HCT116 (cell line): ENCODE results near the gene REN.

Experiments
- ATF3 ChIP-seq: IDR thresholded peaks from 2 replicates; pipeline ENCODE4 v1.6.1; 2012
- CBX3 ChIP-seq: IDR thresholded peaks from 2 replicates; pipeline ENCODE4 v1.6.1; 2012; ENCODE audit warnings: low read depth
- EZH2 ChIP-seq: fragments of 200-600 bp; sonication (generic); IDR thresholded peaks from 2 replicates; pipeline ENCODE4 v1.6.1; 2017; ENCODE audit warnings: antibody characterized with exemption, mixed run types
- EZH2phosphoT487 ChIP-seq: fragments of 200-600 bp; IDR thresholded peaks from 2 replicates; pipeline ENCODE4 v1.6.1; 2018; ENCODE audit warnings: antibody characterized with exemption, borderline replicate concordance
- JUND ChIP-seq: IDR thresholded peaks from 2 replicates; pipeline ENCODE4 v1.6.1; 2012
- POLR2A ChIP-seq: IDR thresholded peaks from 2 replicates; pipeline ENCODE4 v1.7.0; 2011; ENCODE audit warnings: borderline replicate concordance; ENCODE audit not compliant: insufficient read depth, insufficient read length; ENCODE audit errors: extremely low read depth
- POLR2AphosphoS5 ChIP-seq: IDR thresholded peaks from 2 replicates; pipeline ENCODE4 v1.6.1; 2011; ENCODE audit warnings: mild to moderate bottlenecking, low read depth, low read length, moderate library complexity
- RAD21 ChIP-seq: IDR thresholded peaks from 2 replicates; pipeline ENCODE4 v1.6.1; 2012; ENCODE audit warnings: low read depth, mild to moderate bottlenecking
- SIN3A ChIP-seq: IDR thresholded peaks from 2 replicates; pipeline ENCODE4 v1.6.1; 2012; ENCODE audit warnings: low read depth
- SP1 ChIP-seq: IDR thresholded peaks from 2 replicates; pipeline ENCODE4 v1.6.1; 2012; ENCODE audit warnings: low read depth
- TF ChIP-seq, protein P1 (sequence below), 3 experiments: fragments of 200-600 bp in 1 of 3; sonication (generic) in 1 of 3; IDR thresholded peaks in 2 of 3; conservative IDR thresholded peaks in 1 of 3; 2 replicates each; pipeline ENCODE4 v1.5.1; 2012 to 2017; ENCODE audit warnings: low read depth in 2 of 3, low read length in 2 of 3, antibody characterized with exemption in 1 of 3, borderline replicate concordance in 1 of 3, control low read depth in 1 of 3, mild to moderate bottlenecking in 1 of 3, mixed read lengths in 1 of 3, mixed run types in 1 of 3, moderate library complexity in 1 of 3; ENCODE audit not compliant: insufficient read depth in 1 of 3

DNA sequence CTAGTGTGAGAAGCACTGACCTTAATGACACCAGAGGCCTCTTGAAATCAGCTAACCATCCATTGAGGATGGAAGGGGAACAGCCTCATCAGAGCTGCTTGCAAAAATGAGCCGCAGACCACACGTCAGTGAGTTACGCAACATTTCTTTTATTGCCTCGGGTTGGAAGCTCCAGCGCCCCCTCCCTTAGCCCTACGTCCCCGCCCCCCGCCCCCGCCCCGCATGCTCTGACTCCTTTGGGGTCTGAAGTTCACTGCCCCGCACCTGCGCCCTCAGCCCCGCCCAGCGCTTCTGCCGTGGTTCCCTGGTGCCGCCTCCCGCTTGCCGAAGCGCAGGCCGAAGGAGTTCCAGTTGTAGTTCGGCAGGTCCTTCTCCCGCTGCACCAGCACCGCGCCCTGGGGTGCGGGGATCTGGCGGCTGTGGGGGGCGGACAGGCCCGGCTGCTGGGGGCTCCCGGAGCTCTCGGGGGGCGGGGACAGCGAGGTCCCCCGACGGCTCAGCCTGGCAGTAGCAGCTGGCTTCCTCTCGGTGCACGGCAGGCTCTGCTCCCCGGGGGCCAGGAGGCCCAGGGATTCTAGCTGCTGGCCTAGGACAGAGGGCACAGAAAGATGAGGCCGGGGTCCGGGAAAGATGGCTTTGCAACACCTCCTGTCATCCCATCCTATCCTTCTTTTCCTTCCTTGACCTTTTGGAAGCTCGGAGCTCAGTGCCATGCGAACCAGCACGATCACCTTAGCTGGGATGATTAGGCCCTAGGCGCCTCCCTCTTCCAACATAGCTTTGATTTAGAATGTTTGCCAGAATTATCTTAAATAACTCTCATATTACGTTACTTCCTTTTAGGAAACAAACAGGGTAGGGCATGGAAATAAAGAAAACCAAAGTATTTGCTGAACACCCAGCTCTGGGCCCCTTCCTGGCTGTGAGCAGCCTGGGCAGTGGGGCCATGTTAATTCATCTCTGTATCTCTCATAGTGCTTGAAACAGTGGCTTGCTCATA, 24.4 kb upstream of the REN start:
- TF ChIP-seq, protein P1, sequence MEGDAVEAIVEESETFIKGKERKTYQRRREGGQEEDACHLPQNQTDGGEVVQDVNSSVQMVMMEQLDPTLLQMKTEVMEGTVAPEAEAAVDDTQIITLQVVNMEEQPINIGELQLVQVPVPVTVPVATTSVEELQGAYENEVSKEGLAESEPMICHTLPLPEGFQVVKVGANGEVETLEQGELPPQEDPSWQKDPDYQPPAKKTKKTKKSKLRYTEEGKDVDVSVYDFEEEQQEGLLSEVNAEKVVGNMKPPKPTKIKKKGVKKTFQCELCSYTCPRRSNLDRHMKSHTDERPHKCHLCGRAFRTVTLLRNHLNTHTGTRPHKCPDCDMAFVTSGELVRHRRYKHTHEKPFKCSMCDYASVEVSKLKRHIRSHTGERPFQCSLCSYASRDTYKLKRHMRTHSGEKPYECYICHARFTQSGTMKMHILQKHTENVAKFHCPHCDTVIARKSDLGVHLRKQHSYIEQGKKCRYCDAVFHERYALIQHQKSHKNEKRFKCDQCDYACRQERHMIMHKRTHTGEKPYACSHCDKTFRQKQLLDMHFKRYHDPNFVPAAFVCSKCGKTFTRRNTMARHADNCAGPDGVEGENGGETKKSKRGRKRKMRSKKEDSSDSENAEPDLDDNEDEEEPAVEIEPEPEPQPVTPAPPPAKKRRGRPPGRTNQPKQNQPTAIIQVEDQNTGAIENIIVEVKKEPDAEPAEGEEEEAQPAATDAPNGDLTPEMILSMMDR (IDR thresholded peaks at IDR 0.05 in 2 of 3, conservative IDR thresholded peaks at IDR 0.05 in 1 of 3; ENCODE audit: borderline replicate concordance in 1 of 3, insufficient read depth in 1 of 3, low read depth in 2 of 3, low read length in 2 of 3), result no peak
- TF ChIP-seq JUND (no peak), EZH2 (no peak), SIN3A (no peak), EZH2phosphoT487 (no peak), POLR2A (no peak), RAD21 (no peak), SP1 (no peak), CBX3 (no peak), POLR2AphosphoS5 (no peak), ATF3 (no peak)
